Inflammatory macrophage treated with lipopolysaccharide for 1 hour (primary cell): ENCODE measurements around the gene FGA.
"Not testable (repeated sequence)": the region's sequence is repeated elsewhere in the genome, so short reads cannot be mapped to it uniquely, and the experiment has no call there.

Experiments
- DNase-seq, 2 donors: peaks; one replicate each; pipeline ENCODE4 v3.0.0-alpha.2; 2020 to 2022

Gene FGA

GRCh38 chr4:154606728-154607723 is 16.5 kb upstream of the FGA start:
- DNase-seq: no peak

- no peak for DNase-seq
Measured at GRCh38 chr4:154604696-154605200, 14.2 kb upstream of the FGA start.

- no peak for DNase-seq
Measured at GRCh38 chr4:154603033-154603943, 12.7 kb upstream of the FGA start.

- DNase-seq: no peak
Measured at GRCh38 chr4:154602404-154603020, 12.0 kb upstream of the FGA start.

- no peak for DNase-seq
Measured at GRCh38 chr4:154597798-154598774, 7.5 kb upstream of the FGA start.

- not testable (repeated sequence) for DNase-seq
Measured at GRCh38 chr4:154597281-154597680, 6.7 kb upstream of the FGA start.

- DNase-seq: no peak
Measured at GRCh38 chr4:154595807-154596206, 5.3 kb upstream of the FGA start.

GRCh38 chr4:154594343-154594742 is 3.8 kb upstream of the FGA start:
- DNase-seq: not testable (repeated sequence)

GRCh38 chr4:154593868-154594267 is 3.3 kb upstream of the FGA start:
- no peak for DNase-seq

GRCh38 chr4:154591890-154592289 is 1.3 kb upstream of the FGA start:
- DNase-seq: no peak

GRCh38 chr4:154589296-154590197 is 995 bp downstream of the FGA start:
- DNase-seq: no peak

GRCh38 chr4:154588198-154588597 is 2.3 kb downstream of the FGA start:
- no peak for DNase-seq

- no peak for DNase-seq
Measured at GRCh38 chr4:154586296-154587033, 4.1 kb downstream of the FGA start.

GRCh38 chr4:154585369-154586018 is 5.0 kb downstream of the FGA start:
- no peak for DNase-seq

GRCh38 chr4:154584259-154584658 is 6.3 kb downstream of the FGA start:
- DNase-seq: no peak

- no peak for DNase-seq
Measured at GRCh38 chr4:154583677-154584076, 6.9 kb downstream of the FGA start.

- DNase-seq: no peak
Measured at GRCh38 chr4:154583230-154583629, 7.3 kb downstream of the FGA start.

- DNase-seq: no peak
Measured at GRCh38 chr4:154582723-154583122, 7.8 kb downstream of the FGA start.

GRCh38 chr4:154579927-154580326 is 10.6 kb downstream of the FGA start:
- DNase-seq: no peak
